Raji (cell line): ENCODE results near the gene CD52.

Experiments
- POLR2A ChIP-seq: IDR thresholded peaks from 2 replicates; pipeline ENCODE4 v1.6.1; 2011; ENCODE audit warnings: low read depth, low read length, control low read depth; ENCODE audit not compliant: insufficient read depth

The CD52 gene

DNA sequence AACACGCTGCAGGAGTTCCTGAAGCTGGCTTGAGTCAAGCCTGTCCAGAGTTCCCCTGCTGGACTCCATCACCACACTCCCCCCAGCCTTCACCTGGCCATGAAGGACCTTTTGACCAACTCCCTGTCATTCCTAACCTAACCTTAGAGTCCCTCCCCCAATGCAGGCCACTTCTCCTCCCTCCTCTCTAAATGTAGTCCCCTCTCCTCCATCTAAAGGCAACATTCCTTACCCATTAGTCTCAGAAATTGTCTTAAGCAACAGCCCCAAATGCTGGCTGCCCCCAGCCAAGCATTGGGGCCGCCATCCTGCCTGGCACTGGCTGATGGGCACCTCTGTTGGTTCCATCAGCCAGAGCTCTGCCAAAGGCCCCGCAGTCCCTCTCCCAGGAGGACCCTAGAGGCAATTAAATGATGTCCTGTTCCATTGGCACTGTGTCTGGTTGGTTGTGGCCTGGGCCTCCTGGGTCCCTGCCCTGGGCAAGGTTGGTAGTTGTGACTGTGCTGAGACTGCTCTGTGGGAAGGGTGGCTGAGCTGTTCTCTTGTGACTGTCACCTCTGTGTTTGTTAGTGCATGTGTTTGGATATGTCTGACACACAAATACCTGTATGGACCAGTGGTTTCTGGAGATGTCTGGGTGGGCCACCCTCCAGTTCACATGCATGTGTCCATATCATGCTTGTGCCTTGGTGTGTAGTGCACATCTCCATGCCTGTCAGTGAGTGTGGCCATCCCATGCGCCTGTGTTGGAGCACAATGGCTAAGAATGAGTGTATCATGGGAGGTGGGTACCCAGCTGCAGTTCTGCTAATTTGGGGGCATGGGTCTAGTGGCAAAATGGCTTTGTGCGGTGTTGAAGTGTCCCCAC is 36.4 kb upstream of the CD52 start:
- TF ChIP-seq POLR2A: no peak

DNA sequence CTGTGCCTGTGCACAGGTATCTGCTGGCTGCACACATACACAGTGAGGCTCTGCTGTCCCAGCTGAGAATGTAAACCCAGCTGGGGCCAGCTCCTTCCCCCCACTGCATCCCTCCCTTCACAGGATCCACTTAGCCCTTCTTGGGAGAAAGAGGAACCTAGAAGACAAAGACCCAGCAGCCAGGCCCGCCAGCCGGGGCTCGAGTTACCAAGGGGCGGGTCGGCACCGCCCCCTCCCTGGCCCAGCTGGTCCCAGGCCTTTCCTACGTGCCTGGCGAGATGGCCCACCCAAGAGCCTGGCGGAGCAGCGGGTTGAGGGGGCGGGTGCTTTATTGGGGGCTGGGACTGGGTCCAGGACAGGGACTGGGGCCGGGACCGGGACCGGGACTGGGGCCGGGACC is 35.8 kb upstream of the CD52 start:
- TF ChIP-seq POLR2A: no peak

DNA sequence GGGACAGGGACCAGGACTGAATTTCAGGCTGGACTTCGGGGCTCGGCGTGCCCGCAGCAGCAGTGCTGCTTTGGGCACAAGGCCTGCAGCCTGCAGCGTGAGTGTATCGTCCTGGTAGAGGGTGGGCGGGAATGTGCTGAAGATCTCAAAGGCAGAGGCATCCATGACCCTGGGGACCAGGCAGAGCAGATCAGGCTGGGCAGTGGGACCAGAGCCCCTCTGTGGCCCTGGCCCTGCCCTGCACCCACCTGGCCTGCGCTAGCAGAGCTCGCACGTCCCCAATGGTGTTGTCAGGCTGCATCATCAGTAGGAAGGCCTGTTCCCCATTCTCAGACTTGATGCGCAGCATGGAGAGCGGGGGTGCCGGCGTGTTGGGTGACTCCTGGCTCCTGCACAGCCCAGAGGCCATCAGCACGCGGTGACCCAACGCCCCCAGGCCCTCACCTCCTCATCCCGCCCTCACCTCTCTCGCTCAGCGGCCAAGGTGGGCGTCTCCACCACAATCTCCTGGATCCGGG is 35.3 kb upstream of the CD52 start:
- no peak for TF ChIP-seq POLR2A

DNA sequence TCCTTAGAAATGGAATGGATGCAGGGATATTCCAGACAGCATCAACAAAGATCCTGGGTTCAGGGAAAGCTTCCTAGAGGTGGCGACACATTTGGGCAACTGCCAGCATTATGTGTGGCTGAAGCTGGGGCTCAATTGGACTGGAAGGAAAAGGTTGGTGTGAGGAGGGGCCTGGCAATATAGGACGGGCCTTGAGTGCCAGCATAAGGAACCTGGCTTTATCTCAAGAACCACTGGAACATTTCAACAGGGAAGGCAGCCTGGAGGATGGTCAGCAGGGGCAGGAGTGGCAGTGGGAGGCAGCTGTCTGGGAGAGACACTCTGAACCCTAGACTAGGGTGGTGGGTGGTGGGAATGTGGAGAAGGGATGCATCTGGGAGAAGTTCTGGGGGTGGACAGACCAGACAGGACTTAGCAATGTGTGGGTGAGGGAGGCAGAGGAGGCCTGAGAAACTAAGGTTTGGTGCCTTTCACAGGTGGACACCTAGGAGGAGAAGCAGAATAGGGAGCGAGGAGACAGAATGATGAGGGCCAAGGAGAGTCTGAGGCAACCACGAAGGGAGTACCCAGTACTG is 34.4 kb upstream of the CD52 start:
- no peak for TF ChIP-seq POLR2A

DNA sequence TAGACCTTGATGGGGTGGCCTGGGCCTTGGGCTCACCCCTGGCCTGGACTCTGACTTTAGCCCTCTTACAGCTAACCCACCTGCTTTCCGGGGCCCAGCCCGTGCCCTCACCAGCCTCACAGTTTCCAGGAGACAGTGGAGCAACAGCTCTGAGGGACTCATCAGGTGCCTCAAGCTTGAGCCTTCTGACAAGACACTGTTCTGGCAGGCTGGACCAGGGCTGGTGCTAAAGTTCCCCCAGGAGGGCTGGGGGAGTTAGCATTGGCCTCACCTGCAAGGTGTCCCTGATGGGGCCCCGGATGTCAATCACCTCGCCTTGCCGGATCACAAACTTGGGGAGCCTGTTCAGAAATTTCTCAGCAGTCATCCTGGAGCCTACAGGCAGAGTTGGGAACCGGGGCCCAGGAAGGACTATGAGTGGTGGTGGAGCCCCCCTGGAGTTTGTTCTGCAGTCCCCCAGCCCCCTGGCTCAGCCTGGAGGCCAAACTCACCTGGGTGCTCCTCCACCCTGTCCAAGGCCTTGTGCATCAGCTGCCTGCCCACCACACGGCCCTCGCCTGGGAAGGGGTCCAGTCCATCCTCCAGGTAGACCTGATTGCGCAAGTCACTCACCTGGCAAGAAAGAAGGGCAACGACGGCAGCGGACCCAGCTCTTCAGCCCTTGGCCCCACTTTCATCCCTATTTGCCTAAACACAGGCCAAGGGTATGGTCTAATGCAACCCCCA is 33.7 kb upstream of the CD52 start:
- TF ChIP-seq POLR2A: no peak

DNA sequence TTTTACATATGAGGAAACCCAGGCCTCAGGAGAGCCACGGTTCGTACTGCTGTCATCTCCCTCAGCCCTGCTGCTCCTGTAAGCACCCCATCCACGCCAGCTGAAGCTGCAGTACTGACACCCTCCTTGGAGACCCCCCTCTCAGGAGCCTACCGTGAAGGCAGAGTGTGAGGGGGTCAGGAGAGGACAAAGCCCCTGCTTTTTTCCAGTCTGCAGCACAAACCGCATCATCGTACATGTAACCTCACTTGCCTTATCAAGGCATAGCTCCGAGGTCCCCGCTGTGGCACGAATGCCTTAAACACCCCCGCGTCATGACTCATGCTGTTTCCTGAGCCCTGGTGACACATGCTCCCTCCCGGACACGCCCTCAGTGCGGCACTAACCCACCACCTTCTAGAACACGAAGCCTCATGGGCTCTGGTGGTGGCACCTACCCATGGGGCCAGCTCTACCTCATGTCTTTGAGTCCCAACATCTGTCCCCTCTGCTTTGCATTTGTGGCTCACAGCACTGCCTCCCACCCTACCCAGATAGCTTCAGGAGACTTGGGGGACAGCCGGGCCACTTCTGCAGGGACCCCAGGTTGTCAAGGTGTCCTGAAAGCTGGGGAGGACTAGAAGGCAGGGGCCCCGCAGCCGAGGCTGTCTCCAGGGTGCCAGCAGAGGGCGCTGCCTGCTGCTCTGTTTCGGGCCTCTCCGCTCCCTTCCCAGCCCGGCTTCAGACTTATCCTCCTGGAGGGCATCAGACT is 33.0 kb upstream of the CD52 start:
- TF ChIP-seq POLR2A: no peak

DNA sequence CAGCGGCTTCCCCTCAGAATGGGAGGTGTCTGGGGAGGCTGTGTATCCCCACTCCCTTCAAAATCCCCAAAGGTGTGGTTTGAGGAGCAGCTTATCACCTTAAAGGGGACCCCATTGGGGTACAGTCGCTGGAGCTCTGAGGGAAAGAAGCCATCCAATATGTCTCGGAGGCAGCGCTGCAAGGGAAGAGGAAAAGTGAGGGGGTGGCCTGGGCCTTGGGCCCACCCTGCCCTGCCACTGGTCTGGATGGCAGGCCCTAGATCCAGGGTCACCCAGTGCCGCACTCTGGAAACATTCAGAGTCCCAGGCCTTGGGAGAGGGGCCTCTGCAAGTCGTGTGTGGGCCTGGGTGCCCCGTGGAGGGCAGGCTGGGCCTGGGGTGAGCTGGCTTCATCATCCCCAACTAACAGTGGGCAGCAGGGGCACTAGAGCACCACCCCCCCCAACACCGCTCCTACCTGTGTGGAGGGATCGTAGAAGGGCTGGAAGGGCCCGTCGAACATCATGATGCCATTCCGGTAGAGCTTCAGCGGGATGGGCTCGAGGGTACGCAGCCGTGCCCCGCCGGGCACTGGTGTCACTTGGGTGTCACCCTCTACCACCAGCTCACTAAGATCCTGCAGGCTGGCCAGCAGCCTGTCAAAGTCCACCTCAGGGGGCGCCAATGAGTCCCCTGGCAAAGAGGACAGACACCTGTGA is 32.2 kb upstream of the CD52 start:
- no peak for TF ChIP-seq POLR2A

DNA sequence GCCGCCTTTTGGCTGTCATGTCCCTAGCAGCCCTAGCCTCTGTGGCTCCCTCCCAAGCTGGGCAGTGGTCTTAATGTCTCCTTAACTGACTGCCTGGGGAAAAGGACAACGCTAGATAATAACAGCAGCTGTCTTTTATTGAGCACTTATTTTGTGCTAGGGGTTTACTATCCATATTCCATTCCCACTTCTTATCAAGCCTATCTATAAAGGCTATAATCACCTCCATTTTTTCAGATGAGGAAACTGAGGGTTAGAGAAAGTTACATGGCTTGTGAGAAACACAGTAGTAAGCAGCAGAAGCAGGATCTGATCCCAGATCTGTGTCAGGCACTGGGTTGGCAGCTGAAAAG is 31.7 kb upstream of the CD52 start:
- TF ChIP-seq POLR2A: no peak

DNA sequence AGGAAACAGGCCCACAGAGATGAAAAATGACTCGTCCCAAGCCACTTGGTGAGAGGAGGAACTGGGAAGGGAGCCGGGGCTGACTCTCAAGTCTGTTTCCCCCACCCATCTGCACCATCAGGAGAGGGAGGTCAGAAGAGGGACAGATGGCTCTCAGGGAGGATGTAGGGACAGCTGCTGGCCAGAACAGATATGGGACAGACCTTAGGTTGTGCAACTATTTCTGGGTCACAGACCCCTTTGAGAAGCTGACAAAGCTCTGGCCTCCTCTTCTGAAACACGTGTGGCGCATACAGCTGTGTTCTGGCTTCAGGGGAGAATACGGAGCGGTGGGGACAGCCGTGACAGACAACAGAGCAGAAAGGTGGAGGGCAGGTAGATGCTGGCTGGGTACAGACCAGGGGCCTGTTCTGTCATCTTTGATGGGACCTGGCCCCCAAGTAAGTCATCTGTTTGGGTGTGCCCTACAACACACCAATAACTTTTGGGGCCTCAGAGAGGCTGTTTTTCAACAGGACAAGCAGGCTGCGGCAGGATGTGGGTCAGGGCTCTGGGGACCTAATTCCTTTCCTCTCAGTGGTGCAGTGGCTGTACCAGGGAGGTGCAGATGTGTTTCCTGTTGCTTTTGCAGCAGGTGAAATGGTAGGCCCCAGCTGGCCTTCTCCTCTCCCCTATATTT is 30.6 kb upstream of the CD52 start:
- TF ChIP-seq POLR2A: no peak

DNA sequence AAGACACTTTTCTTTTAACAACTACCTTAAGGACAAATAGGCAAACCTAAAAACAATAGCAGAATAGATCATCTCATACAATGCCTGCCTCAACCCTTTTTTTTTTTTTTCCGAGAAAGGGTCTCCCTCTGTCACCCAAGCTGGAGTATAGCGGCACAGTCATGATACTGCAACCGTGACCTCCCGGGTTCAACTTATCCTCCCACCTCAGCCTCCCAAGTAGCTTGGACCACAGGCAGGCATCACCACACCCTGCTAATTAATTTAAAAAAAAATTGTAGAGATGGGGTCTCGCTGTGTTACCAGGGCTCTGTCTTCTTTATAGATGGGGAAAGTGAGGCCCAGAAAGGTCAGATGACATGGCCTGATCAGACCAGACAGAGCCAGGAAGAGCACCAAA is 29.9 kb upstream of the CD52 start:
- TF ChIP-seq POLR2A: no peak

DNA sequence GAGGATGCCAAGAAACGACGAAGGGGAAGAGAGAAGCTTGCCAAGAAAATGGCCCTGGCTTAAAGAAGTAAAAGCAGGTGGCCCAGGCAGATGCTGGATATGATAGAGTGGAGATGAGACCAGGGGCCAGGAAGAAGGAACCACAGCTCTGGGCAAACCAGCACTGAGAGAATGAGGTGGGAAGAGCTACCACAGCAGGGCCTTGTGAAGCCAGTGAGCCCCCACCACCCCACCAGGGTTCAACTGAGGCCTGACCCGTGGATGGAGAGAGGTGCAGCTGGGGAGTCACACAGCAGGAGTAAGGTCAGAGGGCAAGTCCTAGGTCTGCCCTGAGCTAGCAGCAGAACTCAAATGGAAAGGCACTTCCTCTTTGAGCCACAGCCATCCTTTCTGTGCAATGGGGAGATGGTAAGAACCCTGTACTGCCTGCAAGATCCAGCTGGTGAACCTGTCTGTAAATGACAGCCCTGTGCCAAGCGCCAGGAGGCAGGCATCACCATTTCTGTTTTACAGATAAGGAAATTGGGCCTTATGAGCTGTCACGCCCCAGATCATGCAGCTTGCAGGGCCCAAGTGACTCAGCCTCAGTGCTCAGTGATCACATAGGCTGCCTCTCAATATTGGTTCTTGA is 29.3 kb upstream of the CD52 start:
- no peak for TF ChIP-seq POLR2A

DNA sequence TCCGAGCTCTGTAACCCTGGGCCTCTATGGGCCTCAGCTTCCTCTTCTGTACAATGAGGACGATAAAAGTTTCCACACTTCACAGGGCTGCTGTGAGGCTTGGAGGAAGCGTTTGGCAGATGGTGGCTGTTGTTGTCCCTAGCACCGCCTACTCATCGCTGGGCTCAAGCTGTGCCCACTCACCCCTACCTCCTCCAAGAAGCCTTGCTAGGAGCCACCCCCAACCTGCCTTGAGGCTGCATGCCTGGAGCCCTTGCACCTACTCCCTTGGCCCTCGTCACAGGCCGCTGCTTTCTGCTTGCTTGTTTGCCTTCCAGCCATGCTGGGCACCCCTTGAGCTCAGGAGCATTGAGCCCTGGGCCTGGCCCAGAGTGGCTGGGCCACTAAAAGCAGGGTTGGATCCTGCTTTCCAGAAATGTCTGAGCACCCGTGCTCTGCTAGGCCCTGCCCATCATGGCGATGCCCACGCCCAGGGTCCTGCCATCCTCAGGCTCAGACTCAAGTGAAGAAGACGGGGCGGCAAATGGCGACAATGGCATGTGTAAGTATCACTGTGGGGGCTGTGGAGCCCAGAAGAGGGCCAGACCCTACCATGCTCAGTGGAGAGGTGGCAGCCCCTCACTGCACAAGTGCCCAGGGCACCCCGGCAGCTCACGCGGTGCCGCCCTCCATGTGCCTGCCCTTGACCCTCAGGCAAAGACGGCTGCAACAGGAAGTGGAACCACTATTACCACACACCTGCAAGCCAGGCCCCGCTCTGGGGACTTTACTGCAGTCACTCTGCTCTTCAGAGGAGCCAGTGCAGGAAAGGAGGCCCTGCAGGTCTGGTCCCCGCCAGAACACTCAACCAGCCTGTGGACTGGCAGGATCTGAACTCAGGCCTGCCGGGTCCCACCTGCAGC is 28.3 kb upstream of the CD52 start:
- no peak for TF ChIP-seq POLR2A

DNA sequence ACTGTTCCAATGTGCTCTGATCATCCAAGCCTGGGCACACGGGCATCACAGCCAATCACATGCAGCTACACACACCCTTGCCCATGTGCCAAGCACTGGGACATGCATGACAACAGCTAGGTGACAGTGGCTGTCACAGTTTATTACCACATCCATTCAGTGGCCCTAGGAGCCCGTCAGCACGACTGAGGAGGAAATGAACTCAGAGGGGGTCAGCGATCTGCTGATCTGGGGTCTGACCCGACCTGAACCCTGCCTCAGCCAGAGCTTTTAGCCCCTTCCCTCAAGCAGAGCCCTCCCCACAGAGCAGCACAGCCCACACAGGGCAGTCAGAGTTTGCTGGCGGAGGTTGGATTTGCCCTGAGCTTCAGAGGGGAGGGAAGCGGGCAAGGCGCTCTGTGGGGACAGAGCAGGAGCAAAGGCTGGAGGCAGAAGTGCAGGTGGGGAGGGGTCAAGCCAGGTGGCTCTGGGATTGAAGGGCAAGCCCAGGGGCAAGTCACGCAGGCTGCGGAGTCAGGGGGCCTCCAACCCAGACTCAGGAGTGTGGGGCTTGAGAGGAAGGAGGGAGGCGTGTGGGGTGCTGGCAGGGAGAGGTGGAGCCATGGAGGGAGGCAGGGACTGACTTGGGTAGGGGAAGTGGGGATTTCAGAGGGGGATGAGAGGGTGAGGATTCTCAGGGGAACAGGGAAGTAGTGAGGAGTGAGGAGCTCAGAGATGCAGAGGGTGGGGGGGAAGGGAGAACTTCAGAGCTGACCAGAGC is 27.5 kb upstream of the CD52 start:
- TF ChIP-seq POLR2A: no peak
